GM12801 (cell line): ENCODE results near the gene C1orf74.

ENCODE experiments used
- TF ChIP-seq, protein P1 (sequence below): IDR thresholded peaks from one replicate; pipeline ENCODE4 v1.5.1; 2011; ENCODE audit warnings: control low read depth; ENCODE audit not compliant: insufficient read length; ENCODE audit errors: extremely low read depth

The C1orf74 gene

DNA sequence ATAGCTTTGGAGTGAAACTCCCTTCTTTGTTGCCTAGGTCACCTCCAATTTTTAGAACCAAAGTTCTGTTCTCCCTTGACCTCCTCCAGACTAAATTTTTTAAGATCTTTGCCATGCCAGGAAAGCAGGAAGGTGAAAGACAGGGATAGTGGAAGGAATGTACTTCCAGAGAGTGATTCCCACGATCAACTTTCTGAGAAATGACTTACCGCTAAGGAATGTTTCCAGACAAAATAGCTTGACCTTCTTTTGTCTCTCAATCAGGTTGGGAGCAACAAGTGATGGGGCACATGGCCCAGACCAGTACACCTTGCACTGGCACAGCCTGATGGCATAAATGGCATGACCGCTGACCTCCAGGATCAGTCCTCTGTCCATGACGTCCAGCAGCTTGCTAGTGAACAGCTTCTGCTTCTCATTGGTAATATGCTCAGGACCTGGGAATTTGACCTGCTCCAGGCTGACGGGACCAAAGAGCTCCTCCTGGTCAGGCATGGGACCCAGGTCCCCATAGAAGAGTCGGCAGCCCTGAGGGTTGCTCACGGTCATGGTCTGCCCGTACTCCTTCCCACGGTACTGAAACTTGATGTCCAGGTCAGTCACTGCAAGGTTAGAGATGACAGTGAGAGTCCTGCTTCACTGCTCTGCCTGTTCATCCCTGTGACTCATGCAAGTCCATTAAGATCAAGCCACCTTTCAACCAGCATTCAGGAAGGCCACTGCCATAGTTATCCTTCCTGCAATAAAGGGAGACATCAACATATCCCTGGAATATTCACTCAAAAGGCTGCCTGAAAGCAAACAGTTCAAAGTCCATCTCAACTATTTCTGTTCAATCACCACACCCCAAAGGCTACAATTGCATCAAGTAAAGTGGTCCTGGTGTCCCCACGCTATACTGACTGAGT is 6.2 kb upstream of the C1orf74 start:
- TF ChIP-seq, protein P1, sequence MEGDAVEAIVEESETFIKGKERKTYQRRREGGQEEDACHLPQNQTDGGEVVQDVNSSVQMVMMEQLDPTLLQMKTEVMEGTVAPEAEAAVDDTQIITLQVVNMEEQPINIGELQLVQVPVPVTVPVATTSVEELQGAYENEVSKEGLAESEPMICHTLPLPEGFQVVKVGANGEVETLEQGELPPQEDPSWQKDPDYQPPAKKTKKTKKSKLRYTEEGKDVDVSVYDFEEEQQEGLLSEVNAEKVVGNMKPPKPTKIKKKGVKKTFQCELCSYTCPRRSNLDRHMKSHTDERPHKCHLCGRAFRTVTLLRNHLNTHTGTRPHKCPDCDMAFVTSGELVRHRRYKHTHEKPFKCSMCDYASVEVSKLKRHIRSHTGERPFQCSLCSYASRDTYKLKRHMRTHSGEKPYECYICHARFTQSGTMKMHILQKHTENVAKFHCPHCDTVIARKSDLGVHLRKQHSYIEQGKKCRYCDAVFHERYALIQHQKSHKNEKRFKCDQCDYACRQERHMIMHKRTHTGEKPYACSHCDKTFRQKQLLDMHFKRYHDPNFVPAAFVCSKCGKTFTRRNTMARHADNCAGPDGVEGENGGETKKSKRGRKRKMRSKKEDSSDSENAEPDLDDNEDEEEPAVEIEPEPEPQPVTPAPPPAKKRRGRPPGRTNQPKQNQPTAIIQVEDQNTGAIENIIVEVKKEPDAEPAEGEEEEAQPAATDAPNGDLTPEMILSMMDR: no peak

DNA sequence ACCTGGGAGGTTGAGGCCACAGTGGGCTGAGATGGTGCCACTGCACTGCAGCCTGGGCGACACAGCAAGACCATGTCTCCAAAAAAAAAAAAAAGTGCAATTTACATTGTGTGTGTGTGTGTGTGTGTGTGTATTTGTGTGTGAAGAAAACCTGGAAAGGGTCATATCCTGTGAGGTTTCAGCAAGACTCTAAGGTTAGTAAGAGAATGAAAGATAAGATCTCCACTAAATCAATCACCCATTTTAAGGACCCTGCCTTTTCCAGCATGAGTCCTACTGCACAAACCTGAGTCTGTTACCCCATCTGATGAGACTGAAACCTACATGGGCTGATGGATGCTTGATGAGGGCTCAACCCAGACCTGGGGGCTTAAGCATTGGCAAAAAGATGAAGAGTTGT is 4.9 kb upstream of the C1orf74 start:
- TF ChIP-seq, protein P1: no peak

DNA sequence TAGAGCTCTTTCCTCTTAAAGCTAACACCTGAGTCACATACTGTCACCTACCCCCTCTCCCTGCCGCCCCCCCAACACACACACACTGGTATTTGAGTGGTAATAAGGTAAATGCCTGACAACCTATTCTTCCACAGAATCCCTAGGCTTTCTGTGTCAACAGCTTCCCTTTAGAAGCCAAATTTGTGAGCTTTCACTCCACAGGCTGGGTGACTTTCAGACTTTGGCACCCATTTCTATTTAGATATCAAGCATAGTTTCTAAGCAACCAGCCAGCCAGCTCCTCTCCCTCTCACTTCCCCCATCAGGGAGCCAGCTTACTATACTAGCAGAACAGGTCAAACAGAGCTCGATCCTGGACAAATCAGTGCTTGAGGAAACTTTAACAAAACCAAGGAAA is 3.2 kb upstream of the C1orf74 start:
- TF ChIP-seq, protein P1: no peak

DNA sequence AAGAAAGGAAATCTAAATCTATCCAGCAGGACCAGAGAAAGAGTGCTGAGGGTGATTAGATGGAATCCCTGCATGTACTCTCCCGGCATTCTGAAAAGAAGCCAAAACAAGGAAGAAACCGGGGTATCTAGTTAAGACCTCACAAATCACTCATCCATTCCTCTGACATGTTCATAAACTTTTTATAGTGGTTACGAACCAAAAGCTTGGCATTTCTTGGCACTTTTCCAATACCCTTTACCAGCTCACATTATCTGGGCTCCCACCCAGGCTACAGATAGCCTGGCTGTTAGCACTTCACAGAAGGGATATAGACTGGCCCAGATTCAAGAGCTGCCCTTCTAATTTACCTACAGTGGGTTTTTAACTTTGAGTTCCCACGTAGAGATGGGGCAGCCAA is 1.8 kb upstream of the C1orf74 start:
- TF ChIP-seq, protein P1: no peak

DNA sequence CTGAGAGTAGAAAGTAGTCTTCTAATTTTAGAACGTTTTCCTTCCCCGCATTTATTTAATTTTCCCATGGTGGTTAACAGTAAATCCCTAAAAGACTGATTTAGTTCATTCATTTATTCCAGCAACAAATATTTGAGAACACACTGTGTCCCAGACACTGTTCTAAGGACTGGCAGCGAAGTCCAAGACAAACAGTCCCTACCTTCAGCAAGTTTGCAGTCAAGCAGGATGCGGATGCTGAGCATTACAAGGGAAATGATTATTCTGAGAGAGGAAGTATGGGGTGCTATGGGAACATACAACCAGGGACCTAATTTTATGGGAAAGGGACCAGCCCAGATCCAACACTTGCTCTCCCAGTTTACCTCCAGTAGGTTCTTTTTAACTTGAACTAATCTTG is 1.2 kb upstream of the C1orf74 start:
- TF ChIP-seq, protein P1: no peak

DNA sequence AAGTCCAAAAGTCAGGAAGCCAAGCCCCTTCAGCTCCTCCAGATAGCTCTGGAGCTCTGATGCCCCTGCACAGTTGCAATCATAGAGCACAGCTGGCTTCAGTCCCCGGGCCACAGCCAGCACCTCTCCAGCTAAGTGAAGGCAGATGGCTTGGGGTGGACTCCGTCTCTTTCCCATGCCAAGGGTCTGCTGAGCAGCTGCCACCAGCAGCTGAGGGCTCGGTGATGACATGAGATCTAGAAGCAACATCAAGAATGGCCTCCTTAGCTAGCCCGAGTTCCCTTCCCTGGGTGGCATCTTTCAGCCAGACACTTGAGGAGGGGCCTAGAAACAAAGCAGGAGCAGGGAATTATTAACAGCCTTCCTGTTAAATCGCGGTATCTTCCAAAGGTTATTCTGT is 973 bp downstream of the C1orf74 start:
- TF ChIP-seq, protein P1: no peak

DNA sequence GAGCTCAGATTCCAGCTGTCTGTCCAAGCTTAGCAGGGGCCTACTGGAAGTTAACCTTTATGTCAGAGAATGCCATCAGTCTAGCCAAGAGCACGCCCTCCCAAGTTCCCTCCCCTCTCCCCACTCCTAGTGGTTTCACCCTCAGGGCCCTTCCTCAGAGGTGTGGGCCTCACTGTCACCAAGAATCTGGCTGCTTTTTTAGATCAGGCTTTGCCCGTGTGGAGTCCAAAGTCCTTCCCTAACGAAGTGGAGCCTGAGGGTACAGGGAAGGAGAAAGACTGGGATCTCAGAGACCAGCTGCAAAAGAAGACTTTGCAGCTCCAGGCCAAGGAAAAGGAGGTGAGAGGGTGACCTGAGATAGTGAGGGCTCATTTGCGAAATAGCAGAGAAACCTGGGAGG is 4.1 kb downstream of the C1orf74 start:
- TF ChIP-seq, protein P1: no peak
